NT2/D1 (cell line): ENCODE results near the gene ASIC2.

Experiments used
- DNase-seq: peaks from one replicate; pipeline ENCODE4 v3.0.0-alpha.2; 2011; ENCODE audit warnings: low read depth, low spot score
- H3K27me3 ChIP-seq: 2 replicates; pipeline ENCODE4 v1.6.0; 2011; ENCODE audit warnings: mild to moderate bottlenecking; ENCODE audit not compliant: insufficient read length, insufficient read depth
- H3K36me3 ChIP-seq: 2 replicates; pipeline ENCODE4 v1.6.1; 2011; ENCODE audit warnings: mild to moderate bottlenecking, low read length, mixed read lengths; ENCODE audit not compliant: insufficient read depth, insufficient read length
- H3K4me1 ChIP-seq: 2 replicates; pipeline ENCODE4 v1.5.1; 2011; ENCODE audit not compliant: insufficient read depth, insufficient read length
- H3K4me3 ChIP-seq: 2 replicates; pipeline ENCODE4 v1.5.1; 2011; ENCODE audit warnings: low read depth; ENCODE audit not compliant: insufficient read length
- H3K9ac ChIP-seq: 2 replicates; pipeline ENCODE4 v1.6.0; 2011; ENCODE audit warnings: low read depth; ENCODE audit not compliant: insufficient read length
- H3K9me3 ChIP-seq: 2 replicates; pipeline ENCODE4 v1.5.1; 2011; ENCODE audit warnings: mild to moderate bottlenecking, low read length; ENCODE audit not compliant: insufficient read depth
- SUZ12 ChIP-seq: IDR thresholded peaks from 2 replicates; pipeline ENCODE4 v1.6.1; 2011; ENCODE audit not compliant: insufficient read length, insufficient read depth; ENCODE audit errors: extremely low read depth
- YY1 ChIP-seq: IDR thresholded peaks from 2 replicates; pipeline ENCODE4 v1.6.1; 2011; ENCODE audit not compliant: insufficient read length, insufficient read depth
- ZNF274 ChIP-seq: IDR thresholded peaks from 2 replicates; pipeline ENCODE4 v1.6.1; 2011; ENCODE audit warnings: mild to moderate bottlenecking, low read depth, low read length

The ASIC2 gene

DNA sequence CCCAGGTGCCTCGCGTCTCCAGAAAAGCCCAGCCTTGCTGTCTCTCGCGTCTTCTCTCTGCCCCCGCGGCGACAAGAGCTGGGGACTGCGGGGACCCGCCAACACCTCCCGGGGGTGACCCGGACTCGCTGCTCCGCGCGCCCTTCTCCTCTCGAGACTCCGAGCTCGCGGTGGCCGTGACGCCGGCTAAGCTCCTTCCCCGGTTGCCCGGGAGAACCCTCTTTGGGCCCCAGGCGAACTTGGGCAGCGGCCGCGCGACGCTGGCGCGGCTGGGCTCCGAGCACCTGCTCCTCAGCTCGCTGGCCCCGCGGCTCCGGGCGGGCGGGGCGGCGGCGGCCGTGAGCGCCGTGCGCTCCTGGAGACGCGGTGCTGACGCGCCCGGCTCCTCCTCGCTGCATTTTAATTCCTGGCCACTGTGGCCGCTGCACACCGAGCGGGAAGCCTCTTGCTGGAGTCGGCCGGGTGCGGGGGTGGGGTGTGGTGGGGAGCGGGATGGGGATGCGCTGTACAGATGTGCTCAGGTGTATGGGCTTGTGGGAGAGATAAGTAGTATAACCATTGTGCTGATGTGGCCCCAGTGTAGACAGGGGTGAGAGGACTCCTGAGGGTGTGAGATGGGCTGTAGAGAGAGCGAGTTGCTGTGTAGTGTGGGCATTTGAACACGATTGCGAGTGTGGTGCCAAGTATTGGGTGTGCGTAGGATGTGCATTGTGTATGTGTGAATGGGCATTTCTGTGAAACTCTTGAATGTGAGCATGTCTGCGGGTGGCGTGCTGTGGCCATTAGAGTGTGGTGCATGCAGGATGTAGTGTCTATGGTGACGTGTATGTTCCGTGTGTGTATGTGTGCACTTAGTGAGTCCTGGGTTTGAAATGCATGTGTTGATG lies at the start of gene ASIC2:
TSS of gene ASIC2 (minus strand) at position 315 of the 887 bp plus-strand sequence.
- peak; percentile 27 for DNase-seq
- Histone ChIP-seq H3K9ac (peak within 1 kb of the TSS; percentile 61), H3K27me3 (peaks cover 47% of the 10 kb centered on the region), H3K4me1 (peaks cover 6% of the 10 kb centered on the region), H3K9me3 (no peaks in the 10 kb centered on the region), H3K36me3 (no peaks in the 10 kb centered on the region), H3K4me3 (peak within 1 kb of the TSS; percentile 62)
- no peak for TF ChIP-seq ZNF274

DNA sequence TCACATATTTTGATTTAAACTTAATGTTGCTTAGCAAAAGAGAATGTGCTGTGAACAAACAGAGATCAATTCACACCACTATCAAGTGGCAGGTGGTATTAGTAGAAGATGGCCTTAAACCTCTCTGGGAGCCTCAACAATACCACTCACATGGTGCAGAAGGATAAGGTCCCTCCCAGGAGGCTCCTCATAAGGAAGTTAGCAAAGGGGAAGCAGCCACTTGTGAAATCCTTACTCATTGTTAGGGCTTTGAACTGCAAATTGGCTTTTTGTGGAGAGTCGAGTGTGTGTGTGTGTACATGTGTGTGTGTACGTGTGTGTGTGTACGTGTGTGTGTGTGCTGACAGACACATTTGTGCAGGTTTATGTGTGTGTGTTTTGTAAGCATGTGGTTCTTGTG lies 48.9 kb upstream of the ASIC2 start:
- H3K9ac ChIP-seq, result no peak overlapping the region
- H3K4me1 ChIP-seq, result no peaks in the 10 kb centered on the region
- 0 out of 2 replicates have a peak, but pooled peaks cover 5% of the 10 kb centered on the region for H3K9me3 ChIP-seq
- no peaks in the 10 kb centered on the region for H3K36me3 ChIP-seq
- no peak for DNase-seq
- no peak overlapping the region for H3K4me3 ChIP-seq
- TF ChIP-seq YY1, result no peak
- H3K27me3 ChIP-seq, result peaks cover 4% of the 10 kb centered on the region

DNA sequence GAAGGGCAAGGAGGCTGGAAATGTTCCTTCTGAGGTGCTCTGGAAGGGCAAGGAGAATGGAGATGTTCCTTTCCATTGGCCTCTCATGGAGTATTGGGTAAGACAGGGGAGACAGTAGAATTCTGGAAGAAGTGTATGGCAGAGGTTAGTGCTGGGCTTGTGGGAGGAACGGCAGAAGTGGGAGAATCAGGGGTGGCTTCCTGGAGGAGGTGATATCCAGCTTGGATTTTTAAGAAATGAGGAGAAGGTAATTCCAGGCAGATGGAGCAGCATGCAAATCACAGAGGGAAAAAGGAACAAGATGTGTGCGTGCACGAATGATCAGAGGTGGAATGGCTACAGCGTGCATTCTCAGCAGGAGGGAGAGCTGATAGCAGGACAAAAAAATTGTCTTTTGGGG lies 45.1 kb upstream of the ASIC2 start:
- Histone ChIP-seq H3K9me3 (0 out of 2 replicates have a peak, but pooled peaks cover 5% of the 10 kb centered on the region), H3K36me3 (no peaks in the 10 kb centered on the region), H3K9ac (no peak overlapping the region), H3K27me3 (no peaks in the 10 kb centered on the region), H3K4me3 (no peak overlapping the region), H3K4me1 (no peaks in the 10 kb centered on the region)
- no peak for DNase-seq
- TF ChIP-seq SUZ12 (no peak), YY1 (no peak), ZNF274 (no peak)

DNA sequence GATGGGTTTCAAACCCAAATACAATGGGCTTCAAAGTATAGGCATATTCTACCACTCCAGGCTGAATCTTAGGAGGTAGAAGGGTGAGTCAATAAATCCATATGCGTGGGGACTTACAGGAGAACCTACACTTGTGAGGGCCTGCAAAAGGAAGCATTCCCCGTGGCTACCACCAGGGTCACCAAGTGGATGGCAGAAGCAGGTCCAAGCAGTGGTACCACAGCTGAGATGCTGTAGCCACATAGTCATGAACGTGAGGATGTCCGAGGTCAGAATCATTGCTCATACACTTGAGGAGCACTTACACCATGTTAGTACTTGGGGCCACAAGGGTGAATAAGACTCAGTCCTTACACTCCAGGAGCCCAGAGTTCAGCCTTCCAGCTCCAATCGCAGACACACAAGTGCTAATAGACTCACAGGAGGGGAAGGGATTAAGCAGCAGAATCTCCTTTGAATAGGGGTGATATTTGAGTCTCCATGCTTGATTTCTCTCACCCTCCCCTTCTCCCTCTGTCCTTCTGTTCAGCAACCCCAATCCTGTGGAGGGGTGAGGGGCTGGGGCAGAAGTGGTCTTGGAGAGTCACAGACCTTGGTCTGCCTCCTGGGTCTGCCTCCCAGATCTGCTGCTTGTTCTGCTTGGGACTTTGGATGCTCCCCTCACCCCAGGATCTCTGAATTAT lies 42.5 kb upstream of the ASIC2 start:
- Histone ChIP-seq H3K36me3 (no peaks in the 10 kb centered on the region), H3K9ac (no peak overlapping the region), H3K4me1 (no peaks in the 10 kb centered on the region), H3K9me3 (no peaks in the 10 kb centered on the region), H3K27me3 (no peaks in the 10 kb centered on the region), H3K4me3 (no peak overlapping the region)
- no peak for DNase-seq
- TF ChIP-seq YY1 (no peak), SUZ12 (no peak), ZNF274 (no peak)

DNA sequence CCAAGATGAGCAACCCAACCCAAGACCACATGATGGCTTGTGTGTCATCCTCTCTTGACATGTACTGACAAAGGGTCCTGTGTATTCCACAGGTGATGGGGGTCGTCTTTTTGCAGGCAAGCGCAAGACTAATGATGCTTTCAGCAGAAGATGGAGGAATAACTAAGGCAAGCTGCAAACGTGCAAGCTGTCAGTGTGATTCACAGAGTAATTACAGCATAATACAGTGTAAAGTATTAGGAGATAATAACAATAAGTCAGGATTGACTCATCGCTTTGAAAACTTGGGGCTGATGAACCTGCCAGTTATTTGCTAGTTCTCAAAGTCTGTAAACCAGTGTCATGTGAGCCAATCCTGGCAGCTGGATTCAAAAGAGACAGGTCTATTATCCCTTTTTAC lies 41.6 kb upstream of the ASIC2 start:
- Histone ChIP-seq H3K4me1 (no peaks in the 10 kb centered on the region), H3K9me3 (no peaks in the 10 kb centered on the region), H3K4me3 (no peak overlapping the region), H3K27me3 (no peaks in the 10 kb centered on the region), H3K36me3 (no peaks in the 10 kb centered on the region), H3K9ac (no peak overlapping the region)
- no peak for DNase-seq
- TF ChIP-seq SUZ12 (no peak), YY1 (no peak), ZNF274 (no peak)

DNA sequence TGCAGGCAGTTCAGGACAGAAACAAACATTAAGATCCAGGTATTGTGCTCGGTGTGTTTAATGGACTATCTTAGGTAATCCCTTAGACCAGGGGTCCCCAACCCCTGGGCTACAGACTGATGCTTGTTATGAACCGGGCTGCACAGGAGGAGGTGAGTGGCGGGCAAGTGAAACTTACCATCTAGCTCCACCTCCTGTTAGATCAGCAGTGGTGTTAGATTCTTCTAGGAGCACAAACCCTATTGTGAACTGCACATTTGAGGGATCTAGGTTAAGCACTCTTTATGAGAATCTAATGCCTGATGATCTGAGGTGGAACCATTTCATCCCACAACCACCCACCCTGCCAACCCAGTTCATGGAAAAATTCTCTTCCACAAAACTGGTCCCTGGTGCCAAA lies 37.8 kb upstream of the ASIC2 start:
- H3K4me1 ChIP-seq, result no peaks in the 10 kb centered on the region
- TF ChIP-seq YY1, result no peak
- TF ChIP-seq ZNF274, result no peak
- TF ChIP-seq SUZ12, result no peak

DNA sequence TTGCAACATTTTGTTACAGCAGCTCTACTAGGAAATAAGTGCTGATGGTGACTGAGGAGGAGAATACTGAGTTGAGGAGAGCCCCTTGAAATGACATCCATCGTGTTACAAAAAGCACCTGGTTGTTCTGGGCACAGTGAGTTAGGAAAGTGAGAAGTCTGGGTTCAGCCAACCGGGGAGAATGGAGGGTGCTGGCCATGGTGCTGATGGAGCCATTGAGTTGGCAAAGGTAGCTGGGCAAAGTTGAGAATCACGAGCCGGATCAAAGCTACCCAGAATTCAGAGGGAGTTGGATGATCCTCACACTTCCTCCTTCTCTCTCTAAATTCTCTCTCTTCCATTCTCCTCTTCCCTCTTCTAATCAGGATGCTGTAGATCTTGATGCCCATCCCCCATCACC lies 35.0 kb upstream of the ASIC2 start:
- H3K27me3 ChIP-seq, result peaks cover 4% of the 10 kb centered on the region
- H3K4me3 ChIP-seq, result no peak overlapping the region
- H3K9ac ChIP-seq, result no peak overlapping the region
- TF ChIP-seq YY1 (no peak), ZNF274 (no peak), SUZ12 (no peak)
- H3K36me3 ChIP-seq, result no peaks in the 10 kb centered on the region
- H3K9me3 ChIP-seq, result no peaks in the 10 kb centered on the region
- no peaks in the 10 kb centered on the region for H3K4me1 ChIP-seq
- DNase-seq, result no peak

More for the DNA sequence above, 37.8 kb upstream of the ASIC2 start:
- no peaks in the 10 kb centered on the region for H3K9me3 ChIP-seq
- no peak for DNase-seq
- H3K27me3 ChIP-seq, result no peaks in the 10 kb centered on the region
- H3K36me3 ChIP-seq, result no peaks in the 10 kb centered on the region
- H3K9ac ChIP-seq, result no peak overlapping the region
- H3K4me3 ChIP-seq, result no peak overlapping the region
